GM18519 (cell line): ENCODE results near the gene ILKAP.
"Not testable (repeated sequence)": the region's sequence is repeated elsewhere in the genome, so short reads cannot be mapped to it uniquely, and the experiment has no call there.

Source experiments
- ATAC-seq: cut with Tn5 transposase; IDR thresholded peaks from one replicate; pipeline ENCODE4 v1.9.1; 2021; ENCODE audit warnings: mild to moderate bottlenecking, moderate library complexity; ENCODE audit not compliant: unreplicated experiment, low FRiP score

ILKAP gene

GRCh38 chr2:238203973-238204683 lies 633 bp upstream of the ILKAP start:
- ATAC-seq = no peak

GRCh38 chr2:238202326-238203093 lies 985 bp downstream of the ILKAP start:
- no peak for ATAC-seq

- ATAC-seq = no peak
Observed at GRCh38 chr2:238190445-238190844, 13.1 kb downstream of the ILKAP start.

- ATAC-seq = no peak
Observed at GRCh38 chr2:238187618-238188548, 15.6 kb downstream of the ILKAP start.

- ATAC-seq = no peak
Observed at GRCh38 chr2:238183821-238184220, 19.7 kb downstream of the ILKAP start.

- ATAC-seq = no peak
Observed at GRCh38 chr2:238182362-238182761, 21.1 kb downstream of the ILKAP start.

- no peak for ATAC-seq
Observed at GRCh38 chr2:238180554-238180953, 22.9 kb downstream of the ILKAP start.

- ATAC-seq = no peak
Observed at GRCh38 chr2:238176613-238177012, 26.9 kb downstream of the ILKAP start.

GRCh38 chr2:238174701-238175100 lies 28.8 kb downstream of the ILKAP start:
- no peak for ATAC-seq

- no peak for ATAC-seq
Observed at GRCh38 chr2:238174291-238174690, 29.2 kb downstream of the ILKAP start.

- no peak for ATAC-seq
Observed at GRCh38 chr2:238173692-238174091, 29.8 kb downstream of the ILKAP start.

- ATAC-seq = no peak
Observed at GRCh38 chr2:238172439-238172838, 31.1 kb downstream of the ILKAP start.

- no peak for ATAC-seq
Observed at GRCh38 chr2:238171575-238172187, 31.8 kb downstream of the ILKAP start.

- ATAC-seq = not testable (repeated sequence)
Observed at GRCh38 chr2:238171072-238171431, 32.4 kb downstream of the ILKAP start.

GRCh38 chr2:238170386-238171071 lies 33.0 kb downstream of the ILKAP start:
- no peak for ATAC-seq

- no peak for ATAC-seq
Observed at GRCh38 chr2:238169708-238170251, 33.7 kb downstream of the ILKAP start.

GRCh38 chr2:238169048-238169707 lies 34.3 kb downstream of the ILKAP start:
- ATAC-seq = no peak

GRCh38 chr2:238168196-238169047 lies 35.1 kb downstream of the ILKAP start:
- ATAC-seq = no peak
